Transverse colon (tissue), 3 donors: Measurements from ENCODE around the gene OR5M8.

Source experiments
- CTCF ChIP-seq, 5 experiments: fragments of 200-600 bp in 3 of 5; fragments of 450-650 bp in 2 of 5; sonication (generic) in 3 of 5; IDR thresholded peaks; 1 replicate in 2 of 5; 2 replicates in 3 of 5; pipeline ENCODE4 v1.5.1; 2016 to 2017; ENCODE audit warnings: antibody characterized with exemption in 5 of 5, inconsistent platforms in 3 of 5, mild to moderate bottlenecking in 2 of 5, moderate library complexity in 1 of 5
- POLR2A ChIP-seq: fragments of 450-650 bp; IDR thresholded peaks from one replicate; pipeline ENCODE4 v1.6.1; 2016; ENCODE audit warnings: antibody characterized with exemption, mild to moderate bottlenecking, moderate library complexity

GRCh38 chr11:56491270-56491669 is at the start of gene OR5M8:
- no peak for TF ChIP-seq CTCF (IDR thresholded peaks at IDR 0.05)
- no peak for TF ChIP-seq POLR2A
